Measurements from ENCODE around the gene MYL12B.
"Not testable (repeated sequence)": the region's sequence is repeated elsewhere in the genome, so short reads cannot be mapped to it uniquely, and the experiment has no call there.

MYL12B gene

GRCh38 chr18:3297025-3297984 lies 35.4 kb downstream of the MYL12B start:
- DNase-seq (ENCODE audit: low read depth in 2 of 2): peak; percentile 86 to 90

GRCh38 chr18:3304832-3305231 lies 42.9 kb downstream of the MYL12B start:
- no peak for DNase-seq (ENCODE audit: low read depth in 2 of 2)

GRCh38 chr18:3305354-3305762 lies 43.4 kb downstream of the MYL12B start:
- DNase-seq (ENCODE audit: low read depth in 2 of 2): peak in 1 of 2 donors; percentile 11

GRCh38 chr18:3305933-3306332 lies 44.0 kb downstream of the MYL12B start:
- DNase-seq (ENCODE audit: low read depth in 2 of 2): peak in 1 of 2 donors; percentile 2

- DNase-seq (ENCODE audit: low read depth in 2 of 2): no peak
Observed at GRCh38 chr18:3306391-3306790, 44.5 kb downstream of the MYL12B start.

GRCh38 chr18:3313685-3314084 lies 51.8 kb downstream of the MYL12B start:
- no peak for DNase-seq (ENCODE audit: low read depth in 2 of 2)

- not testable (repeated sequence) for DNase-seq (ENCODE audit: low read depth in 2 of 2)
Observed at GRCh38 chr18:3315344-3315743, 53.4 kb downstream of the MYL12B start.

- no peak for DNase-seq (ENCODE audit: low read depth in 2 of 2)
Observed at GRCh38 chr18:3319399-3319798, 57.5 kb downstream of the MYL12B start.

GRCh38 chr18:3319894-3320454 lies 58.0 kb downstream of the MYL12B start:
- no peak for DNase-seq (ENCODE audit: low read depth in 2 of 2)

- DNase-seq (ENCODE audit: low read depth in 2 of 2): no peak
Observed at GRCh38 chr18:3321133-3321812, 59.3 kb downstream of the MYL12B start.

GRCh38 chr18:3323900-3324299 lies 62.0 kb downstream of the MYL12B start:
- DNase-seq (ENCODE audit: low read depth in 2 of 2): no peak
